ENCODE measurements around the gene ASIC4.

Gene ASIC4

DNA sequence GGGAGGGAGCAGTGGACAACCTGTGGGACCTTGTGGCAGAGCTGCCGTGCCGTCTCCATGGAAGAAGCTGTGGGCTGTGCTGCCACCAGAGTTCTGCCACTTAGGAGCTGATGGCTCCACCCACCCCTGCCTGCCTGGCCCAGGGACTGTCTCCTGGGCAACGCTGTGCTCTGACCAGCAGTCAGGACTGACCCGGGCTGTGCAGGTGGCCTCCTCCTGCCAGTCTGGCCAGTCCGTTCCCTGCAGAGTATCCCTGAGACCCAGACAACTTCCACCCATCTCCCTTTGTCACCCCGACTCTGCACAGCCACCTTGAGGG is 12.8 kb downstream of the ASIC4 start:
- H3K36me3 Mint-ChIP-seq, result no peaks in the 10 kb centered on the region
- peaks cover 8% of the 10 kb centered on the region for H3K4me1 Mint-ChIP-seq (ENCODE audit: low read depth)
- no peaks in the 10 kb centered on the region for H3K9me3 Mint-ChIP-seq (ENCODE audit: low read depth)
- H3K27ac Mint-ChIP-seq, result no peak overlapping the region
- H3K27me3 Mint-ChIP-seq, result peaks cover 62% of the 10 kb centered on the region
- H3K4me3 Mint-ChIP-seq, result no peak overlapping the region

DNA sequence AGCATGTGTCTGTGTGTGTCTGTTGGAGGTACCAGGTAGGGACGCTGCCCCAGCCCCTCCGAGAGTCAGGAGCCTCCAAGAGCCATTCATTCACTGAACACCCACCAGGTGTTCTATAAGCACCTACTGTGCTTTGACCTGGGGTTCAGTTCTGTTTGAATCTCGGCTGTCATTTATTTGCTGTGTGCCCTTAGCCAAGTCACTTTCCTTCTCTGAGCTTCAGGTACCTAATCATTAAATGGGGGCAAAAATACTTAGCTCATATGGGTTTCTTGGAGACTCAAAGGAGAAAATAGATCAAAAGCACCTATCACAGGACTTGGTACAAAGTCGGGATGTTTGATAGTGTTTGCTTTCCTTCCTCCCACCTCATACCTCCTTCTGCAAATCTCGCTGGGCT is 13.2 kb downstream of the ASIC4 start:
- Mint-ChIP-seq H3K4me3 (no peak overlapping the region), H3K4me1 (ENCODE audit: low read depth) (peaks cover 7% of the 10 kb centered on the region), H3K9me3 (ENCODE audit: low read depth) (no peaks in the 10 kb centered on the region), H3K27me3 (peaks cover 61% of the 10 kb centered on the region), H3K36me3 (no peaks in the 10 kb centered on the region), H3K27ac (no peak overlapping the region)

DNA sequence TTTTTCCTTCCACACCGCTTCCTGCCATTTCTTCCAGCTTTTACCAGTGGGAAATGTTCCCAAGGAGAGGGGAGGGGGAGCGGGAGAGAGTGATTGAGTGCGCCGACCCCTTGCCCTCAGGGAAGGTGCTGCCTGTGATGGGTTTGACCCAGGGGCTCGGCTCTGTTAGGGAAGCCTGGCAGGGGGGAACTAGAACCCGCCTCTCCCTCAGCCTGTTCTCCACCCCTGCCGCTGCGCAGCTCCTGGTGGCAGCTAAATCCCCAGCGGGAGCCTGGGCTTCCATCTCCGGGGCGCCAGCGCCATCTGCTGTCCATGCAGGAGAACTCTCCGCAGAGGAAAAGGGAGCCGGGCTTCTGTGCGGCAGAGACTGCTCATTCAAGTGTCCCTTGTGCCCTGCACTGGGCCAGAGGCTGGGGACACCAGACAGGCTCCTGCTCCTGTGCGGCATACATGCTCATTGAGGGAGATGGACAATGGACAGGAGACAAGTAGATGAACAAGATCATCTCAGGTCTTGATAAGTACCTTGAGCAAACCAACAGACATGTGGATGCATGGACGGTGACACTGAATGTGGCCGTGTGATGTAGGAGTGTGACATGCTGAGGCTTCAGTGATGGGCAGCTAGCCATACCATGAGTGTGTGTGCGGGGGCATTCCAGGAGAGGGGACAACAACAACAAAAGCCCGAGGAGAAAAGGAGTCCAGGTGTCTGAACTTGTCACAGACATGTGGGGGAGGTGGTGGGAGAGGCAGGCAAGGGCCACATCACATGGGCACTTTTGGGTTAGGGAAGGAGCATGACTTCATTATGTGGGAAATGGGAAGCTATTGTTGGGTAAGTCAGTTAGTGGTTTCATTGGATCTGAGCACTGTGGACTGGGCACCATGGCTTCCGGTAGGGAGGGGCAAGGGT is 16.0 kb downstream of the ASIC4 start:
- no peak overlapping the region for H3K27ac Mint-ChIP-seq
- H3K4me3 Mint-ChIP-seq, result no peak overlapping the region
- H3K4me1 Mint-ChIP-seq (ENCODE audit: low read depth), result no peaks in the 10 kb centered on the region
- H3K36me3 Mint-ChIP-seq, result no peaks in the 10 kb centered on the region
- H3K27me3 Mint-ChIP-seq, result peaks cover 44% of the 10 kb centered on the region
- H3K9me3 Mint-ChIP-seq (ENCODE audit: low read depth), result no peaks in the 10 kb centered on the region

DNA sequence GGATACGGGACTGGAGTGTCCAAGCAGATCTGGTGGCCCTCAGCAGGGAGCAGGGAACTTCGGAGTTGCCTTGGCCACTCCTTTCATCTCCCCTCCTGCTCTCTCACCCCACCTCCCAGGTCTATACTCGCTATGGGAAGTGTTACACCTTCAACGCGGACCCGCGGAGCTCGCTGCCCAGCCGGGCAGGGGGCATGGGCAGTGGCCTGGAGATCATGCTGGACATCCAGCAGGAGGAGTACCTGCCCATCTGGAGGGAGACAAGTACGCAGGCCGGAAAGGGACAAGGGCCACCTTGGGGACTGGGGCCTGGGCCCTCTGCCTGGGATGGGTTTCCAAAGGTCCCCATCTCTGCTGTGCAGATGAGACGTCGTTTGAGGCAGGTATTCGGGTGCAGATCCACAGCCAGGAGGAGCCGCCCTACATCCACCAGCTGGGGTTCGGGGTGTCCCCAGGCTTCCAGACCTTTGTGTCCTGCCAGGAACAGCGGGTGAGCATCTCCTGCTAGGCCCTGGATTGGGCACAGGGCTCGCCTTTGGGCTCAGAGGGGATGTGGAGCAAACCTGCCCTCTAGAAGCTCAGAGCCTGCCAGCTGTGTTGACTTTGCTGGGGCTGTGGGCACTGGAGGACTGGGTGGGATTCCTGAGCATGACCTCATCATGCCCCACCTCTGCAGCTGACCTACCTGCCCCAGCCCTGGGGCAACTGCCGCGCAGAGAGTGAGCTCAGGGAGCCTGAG is 17.5 kb downstream of the ASIC4 start:
- no peak overlapping the region for H3K4me3 Mint-ChIP-seq
- no peaks in the 10 kb centered on the region for H3K4me1 Mint-ChIP-seq (ENCODE audit: low read depth)
- H3K27me3 Mint-ChIP-seq, result peaks cover 34% of the 10 kb centered on the region
- no peaks in the 10 kb centered on the region for H3K9me3 Mint-ChIP-seq (ENCODE audit: low read depth)
- H3K27ac Mint-ChIP-seq, result no peak overlapping the region
- H3K36me3 Mint-ChIP-seq, result no peaks in the 10 kb centered on the region

DNA sequence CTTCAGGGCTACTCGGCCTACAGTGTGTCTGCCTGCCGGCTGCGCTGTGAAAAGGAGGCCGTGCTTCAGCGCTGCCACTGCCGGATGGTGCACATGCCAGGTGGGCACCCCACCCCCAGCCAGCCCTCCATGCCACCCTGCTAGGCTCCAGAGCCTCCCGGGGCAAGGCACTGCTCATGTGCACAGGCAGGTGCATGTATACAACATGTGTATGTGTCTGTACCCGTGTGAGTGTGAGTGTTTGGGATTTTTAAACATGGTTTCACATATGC is 18.0 kb downstream of the ASIC4 start:
- Mint-ChIP-seq H3K4me1 (ENCODE audit: low read depth) (no peaks in the 10 kb centered on the region), H3K4me3 (no peak overlapping the region), H3K27ac (no peak overlapping the region), H3K36me3 (no peaks in the 10 kb centered on the region), H3K27me3 (peaks cover 30% of the 10 kb centered on the region), H3K9me3 (ENCODE audit: low read depth) (no peaks in the 10 kb centered on the region)

DNA sequence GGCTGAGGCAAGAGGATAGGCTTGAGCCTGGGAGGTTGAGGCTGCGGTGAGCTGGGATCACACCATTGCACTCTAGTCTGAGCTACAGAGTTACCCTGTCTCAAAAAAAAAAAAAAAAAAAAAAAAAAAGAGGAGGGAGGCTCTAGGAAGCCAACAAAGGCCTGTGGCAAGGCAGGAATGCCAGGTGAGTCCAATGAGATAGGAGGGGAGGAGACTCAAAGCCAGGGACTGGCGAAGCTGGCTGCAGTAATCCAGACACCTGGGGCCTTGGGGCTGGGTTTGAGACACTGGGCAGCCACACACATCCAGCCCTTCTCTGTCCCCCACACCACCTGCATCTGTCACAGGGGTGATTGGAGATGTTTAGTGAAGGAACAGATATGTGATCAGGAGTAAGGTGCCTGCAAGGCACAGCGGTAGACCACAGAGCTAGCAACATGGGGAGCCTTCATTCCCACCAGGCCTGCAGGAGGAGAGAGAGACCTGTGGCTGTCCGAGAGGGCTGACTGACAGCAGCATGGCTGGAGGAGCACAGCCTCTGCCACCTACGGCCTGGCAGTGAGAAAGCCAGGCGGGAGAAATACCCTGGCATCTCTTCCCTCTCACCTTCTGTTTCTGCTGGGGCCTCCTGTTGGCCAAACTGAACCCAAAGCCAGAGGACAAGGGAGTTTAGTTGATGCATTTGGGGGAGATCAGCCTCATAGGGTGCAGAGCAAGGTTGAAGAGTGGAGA is 19.8 kb downstream of the ASIC4 start:
- no peaks in the 10 kb centered on the region for H3K9me3 Mint-ChIP-seq (ENCODE audit: low read depth)
- H3K4me3 Mint-ChIP-seq, result no peak overlapping the region
- no peaks in the 10 kb centered on the region for H3K4me1 Mint-ChIP-seq (ENCODE audit: low read depth)
- H3K36me3 Mint-ChIP-seq, result no peaks in the 10 kb centered on the region
- no peak overlapping the region for H3K27ac Mint-ChIP-seq
- H3K27me3 Mint-ChIP-seq, result peaks cover 19% of the 10 kb centered on the region

DNA sequence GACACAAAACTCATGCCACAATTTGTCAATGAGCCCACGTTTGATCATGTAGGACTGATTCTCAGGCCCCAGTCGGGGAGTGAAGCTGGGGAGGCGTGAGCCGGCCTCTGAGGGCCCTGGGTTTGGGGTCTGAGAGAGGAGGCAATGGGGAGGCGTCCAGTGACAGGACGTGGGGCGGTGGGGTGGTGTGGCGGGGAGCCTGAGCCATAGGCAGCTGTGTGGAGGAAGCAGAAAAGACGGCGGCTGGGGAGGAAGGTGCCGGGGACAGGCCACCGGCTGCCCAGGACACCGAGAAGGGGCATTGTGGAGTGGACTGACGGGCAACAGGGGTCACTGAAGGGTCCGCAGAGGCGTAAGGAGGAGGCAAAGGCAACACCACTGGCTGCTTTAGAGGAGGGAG is 22.1 kb downstream of the ASIC4 start:
- peaks cover 2% of the 10 kb centered on the region for H3K36me3 Mint-ChIP-seq
- no peak overlapping the region for H3K27ac Mint-ChIP-seq
- H3K27me3 Mint-ChIP-seq, result peaks cover 3% of the 10 kb centered on the region
- H3K4me1 Mint-ChIP-seq (ENCODE audit: low read depth), result peaks cover 3% of the 10 kb centered on the region
- no peaks in the 10 kb centered on the region for H3K9me3 Mint-ChIP-seq (ENCODE audit: low read depth)
- H3K4me3 Mint-ChIP-seq, result no peak overlapping the region

DNA sequence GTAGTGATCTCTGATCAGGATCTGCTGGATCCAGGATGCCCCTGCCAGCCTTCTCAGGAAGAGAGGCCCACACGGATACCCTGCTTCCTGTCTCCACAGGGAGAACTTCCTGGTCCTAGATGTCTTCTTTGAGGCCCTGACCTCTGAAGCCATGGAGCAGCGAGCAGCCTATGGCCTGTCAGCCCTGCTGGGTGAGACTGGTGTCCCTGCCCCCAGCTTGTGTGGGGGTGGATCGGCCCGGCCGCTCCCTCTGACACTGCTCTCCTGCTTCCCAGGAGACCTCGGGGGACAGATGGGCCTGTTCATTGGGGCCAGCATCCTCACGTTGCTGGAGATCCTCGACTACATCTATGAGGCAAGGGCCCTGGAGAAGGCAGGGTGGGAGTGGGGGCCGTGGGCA is 22.7 kb downstream of the ASIC4 start:
- Mint-ChIP-seq H3K4me1 (ENCODE audit: low read depth) (peaks cover 3% of the 10 kb centered on the region), H3K27me3 (peaks cover 3% of the 10 kb centered on the region), H3K27ac (no peak overlapping the region), H3K9me3 (ENCODE audit: low read depth) (no peaks in the 10 kb centered on the region), H3K36me3 (peaks cover 2% of the 10 kb centered on the region), H3K4me3 (no peak overlapping the region)

DNA sequence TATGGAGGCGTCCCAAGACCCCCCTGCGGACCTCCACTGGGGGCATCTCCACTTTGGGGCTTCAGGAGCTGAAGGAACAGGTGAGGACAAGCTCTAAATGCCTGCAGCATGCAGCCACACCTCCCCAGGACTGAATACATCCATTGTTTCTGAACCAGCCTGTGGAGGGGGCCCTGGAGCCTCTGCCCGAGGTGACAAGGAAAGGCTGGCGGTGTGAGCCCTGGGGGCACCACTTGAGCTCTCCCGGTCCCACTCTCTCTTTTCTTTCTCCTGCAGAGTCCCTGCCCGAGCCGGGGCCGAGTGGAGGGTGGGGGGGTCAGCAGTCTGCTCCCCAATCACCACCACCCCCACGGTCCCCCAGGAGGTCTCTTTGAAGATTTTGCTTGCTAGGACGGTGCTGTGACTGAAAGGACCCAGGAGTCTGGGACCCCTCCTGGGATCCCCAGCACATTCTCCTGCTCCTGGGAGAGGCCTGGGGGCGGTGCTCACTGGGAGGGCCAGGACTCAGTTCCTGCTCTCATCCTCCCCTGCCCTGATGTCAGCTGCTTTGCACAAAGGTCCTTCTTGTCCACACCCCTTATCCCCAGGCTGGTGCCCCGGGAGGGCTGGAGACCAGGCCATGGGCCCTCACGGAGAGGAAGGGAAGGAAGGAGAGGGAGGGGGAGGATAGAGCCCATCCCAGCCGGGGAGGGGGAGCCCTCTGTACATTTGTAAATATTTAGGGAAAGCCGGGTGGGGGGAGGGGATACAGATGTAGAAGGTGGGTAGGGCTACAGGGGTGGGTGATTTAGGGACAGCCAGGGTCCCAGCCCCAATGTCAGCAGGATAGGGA is 23.6 kb downstream of the ASIC4 start:
- Mint-ChIP-seq H3K27me3 (peaks cover 3% of the 10 kb centered on the region), H3K27ac (no peak overlapping the region), H3K9me3 (ENCODE audit: low read depth) (no peaks in the 10 kb centered on the region), H3K4me1 (ENCODE audit: low read depth) (peaks cover 11% of the 10 kb centered on the region), H3K4me3 (no peak overlapping the region), H3K36me3 (peaks cover 2% of the 10 kb centered on the region)

DNA sequence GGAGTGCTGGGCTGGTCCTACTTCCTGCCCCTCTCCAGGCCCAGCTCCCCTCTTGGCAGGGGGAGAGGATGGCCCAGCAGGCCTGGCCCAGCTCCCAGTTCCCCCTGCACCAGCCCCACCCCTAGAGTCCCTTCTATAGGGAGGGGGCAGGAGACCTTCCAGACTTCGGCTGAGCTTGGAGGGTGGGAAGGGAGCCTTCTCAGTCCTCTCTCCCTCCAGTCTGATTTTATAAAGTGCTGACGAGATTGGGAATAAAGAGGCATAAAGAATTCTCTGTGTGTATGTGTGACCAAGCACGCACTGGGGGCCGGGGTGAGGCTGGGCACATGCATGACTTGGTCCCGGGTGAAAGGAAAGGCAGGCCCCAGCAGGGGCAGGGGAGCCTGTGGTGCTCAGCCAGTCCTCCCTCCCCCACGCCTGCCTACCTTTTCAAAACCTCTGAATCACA is 24.2 kb downstream of the ASIC4 start:
- H3K27me3 Mint-ChIP-seq, result peaks cover 3% of the 10 kb centered on the region

DNA sequence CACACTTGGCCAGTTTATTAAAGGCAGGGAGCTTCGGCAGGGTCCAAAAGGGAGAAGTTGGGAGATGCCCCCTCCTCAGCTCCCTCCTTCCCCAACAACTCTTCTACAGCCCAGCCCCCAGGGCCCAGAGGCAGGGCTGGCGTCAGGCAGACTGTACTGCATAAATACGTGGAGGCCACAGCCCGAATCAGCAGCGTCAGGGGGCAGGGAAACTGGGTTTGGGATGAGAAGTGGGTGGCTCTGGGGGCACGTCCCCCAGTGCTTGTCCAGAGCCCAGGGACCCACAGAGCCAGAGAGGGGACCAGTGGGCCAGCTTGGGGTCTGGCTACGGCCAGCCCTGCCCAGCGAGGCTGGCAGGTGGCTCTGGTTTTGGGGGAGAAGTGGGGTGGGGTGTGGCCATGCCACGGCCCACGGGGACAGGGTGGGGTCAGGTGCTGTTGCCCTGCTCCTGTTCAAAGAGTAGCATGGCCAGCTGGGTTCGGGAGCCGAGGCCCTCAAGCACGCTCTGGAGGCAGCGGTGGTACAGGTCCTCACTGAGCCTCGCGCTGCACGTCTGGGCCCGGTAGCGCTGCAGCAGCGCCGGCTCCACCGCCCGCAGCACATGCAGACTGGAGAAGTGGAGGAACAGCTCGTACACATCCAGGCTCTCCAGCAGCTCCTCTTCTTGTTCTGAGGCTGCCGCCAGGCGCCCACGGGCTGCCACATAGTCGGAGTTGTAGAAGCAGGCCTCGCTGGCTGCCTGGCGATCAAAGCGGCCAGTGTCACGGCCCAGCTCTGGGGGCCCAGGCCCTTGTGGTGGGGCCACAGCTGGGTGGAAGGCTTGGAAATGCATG is 24.9 kb downstream of the ASIC4 start:
- H3K27me3 Mint-ChIP-seq, result peaks cover 3% of the 10 kb centered on the region
- no peak overlapping the region for H3K27ac Mint-ChIP-seq
- H3K9me3 Mint-ChIP-seq (ENCODE audit: low read depth), result no peaks in the 10 kb centered on the region
- H3K4me3 Mint-ChIP-seq, result no peak overlapping the region
- H3K36me3 Mint-ChIP-seq, result peaks cover 2% of the 10 kb centered on the region
- peaks cover 11% of the 10 kb centered on the region for H3K4me1 Mint-ChIP-seq (ENCODE audit: low read depth)

More for the DNA sequence above, 24.2 kb downstream of the ASIC4 start:
- H3K27ac Mint-ChIP-seq, result no peak overlapping the region
- no peaks in the 10 kb centered on the region for H3K9me3 Mint-ChIP-seq (ENCODE audit: low read depth)
- H3K36me3 Mint-ChIP-seq, result peaks cover 2% of the 10 kb centered on the region
- H3K4me1 Mint-ChIP-seq (ENCODE audit: low read depth), result peaks cover 11% of the 10 kb centered on the region
- no peak overlapping the region for H3K4me3 Mint-ChIP-seq

DNA sequence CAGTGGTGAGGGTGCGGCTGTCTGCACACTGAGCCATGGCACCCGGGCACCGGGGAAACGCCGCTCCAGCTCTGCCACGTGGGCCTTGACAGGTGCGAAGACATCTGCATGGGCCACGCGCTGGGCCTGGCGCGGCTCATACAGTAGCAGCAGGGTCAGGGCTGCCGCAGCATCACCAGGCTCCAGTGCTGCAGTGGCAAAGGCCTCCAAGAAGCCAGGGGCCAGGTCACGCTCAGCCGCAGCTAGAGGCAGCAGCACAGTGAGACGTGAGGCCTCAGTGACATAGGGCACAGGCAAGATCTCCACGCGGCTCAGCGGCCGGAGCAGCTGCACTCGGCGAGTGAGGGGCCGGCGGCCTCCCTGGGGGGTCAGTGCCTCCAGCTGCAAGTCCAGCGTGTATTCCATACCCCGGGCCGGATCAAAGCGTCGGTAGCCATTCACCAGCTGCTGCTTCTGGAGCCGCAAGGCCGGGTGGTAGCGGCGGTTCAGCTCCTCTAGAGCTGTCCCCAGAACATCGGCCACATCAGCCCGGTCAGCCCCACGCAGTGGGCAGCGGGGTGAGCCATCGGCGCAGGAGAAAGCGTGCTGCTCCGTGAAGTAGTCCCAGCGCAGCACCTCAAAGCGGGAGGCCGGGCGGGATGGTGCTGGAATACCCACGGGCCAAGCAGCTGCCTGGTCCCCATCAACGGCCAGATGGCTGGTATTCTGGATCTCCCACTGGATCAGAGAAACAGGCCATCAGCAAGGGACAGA is 25.8 kb downstream of the ASIC4 start:
- Mint-ChIP-seq H3K27ac (no peak overlapping the region), H3K4me3 (no peak overlapping the region), H3K9me3 (ENCODE audit: low read depth) (no peaks in the 10 kb centered on the region), H3K27me3 (peaks cover 3% of the 10 kb centered on the region), H3K36me3 (peaks cover 2% of the 10 kb centered on the region), H3K4me1 (ENCODE audit: low read depth) (peaks cover 18% of the 10 kb centered on the region)

DNA sequence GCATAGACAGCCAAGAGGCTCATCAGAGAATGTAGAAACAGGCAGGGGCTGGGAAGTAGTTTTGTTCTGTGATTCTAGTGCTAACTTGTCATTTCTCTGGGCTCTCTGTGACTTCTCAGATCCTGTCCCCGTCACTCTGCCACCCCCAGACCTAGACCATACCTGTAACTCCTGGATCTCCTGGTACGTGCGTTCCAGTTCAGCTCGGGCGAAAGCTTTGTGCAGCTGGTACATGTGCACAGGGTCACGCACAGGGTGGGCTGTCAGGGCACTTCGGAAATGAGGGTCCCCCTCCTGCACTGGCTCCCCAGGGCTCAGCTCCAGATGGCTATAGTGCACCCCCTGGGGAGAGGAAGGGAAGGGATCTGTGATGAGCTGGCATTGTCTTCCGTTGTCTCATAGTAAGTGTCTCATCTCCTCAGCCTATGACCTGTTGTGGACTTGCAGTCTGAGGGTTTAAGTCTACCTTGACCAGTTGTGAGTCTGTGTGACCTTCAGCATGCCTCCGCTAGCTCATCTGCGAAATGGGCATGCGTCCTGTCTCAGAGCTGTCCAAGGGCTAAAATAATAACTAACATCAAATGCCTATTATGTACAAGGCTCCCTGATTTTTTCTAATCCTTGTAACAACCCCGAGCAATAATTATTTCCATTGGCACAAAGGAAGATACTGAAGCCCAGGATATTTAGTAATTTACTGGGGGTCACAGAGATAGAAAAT is 26.7 kb downstream of the ASIC4 start:
- H3K27ac Mint-ChIP-seq, result no peak overlapping the region
- H3K36me3 Mint-ChIP-seq, result peaks cover 2% of the 10 kb centered on the region
- H3K4me1 Mint-ChIP-seq (ENCODE audit: low read depth), result peaks cover 18% of the 10 kb centered on the region
- H3K4me3 Mint-ChIP-seq, result peak overlapping the region; percentile 93
- no peaks in the 10 kb centered on the region for H3K27me3 Mint-ChIP-seq
- H3K9me3 Mint-ChIP-seq (ENCODE audit: low read depth), result no peaks in the 10 kb centered on the region
